ENCODE measurements around the gene UROC1.

Gene UROC1

DNA sequence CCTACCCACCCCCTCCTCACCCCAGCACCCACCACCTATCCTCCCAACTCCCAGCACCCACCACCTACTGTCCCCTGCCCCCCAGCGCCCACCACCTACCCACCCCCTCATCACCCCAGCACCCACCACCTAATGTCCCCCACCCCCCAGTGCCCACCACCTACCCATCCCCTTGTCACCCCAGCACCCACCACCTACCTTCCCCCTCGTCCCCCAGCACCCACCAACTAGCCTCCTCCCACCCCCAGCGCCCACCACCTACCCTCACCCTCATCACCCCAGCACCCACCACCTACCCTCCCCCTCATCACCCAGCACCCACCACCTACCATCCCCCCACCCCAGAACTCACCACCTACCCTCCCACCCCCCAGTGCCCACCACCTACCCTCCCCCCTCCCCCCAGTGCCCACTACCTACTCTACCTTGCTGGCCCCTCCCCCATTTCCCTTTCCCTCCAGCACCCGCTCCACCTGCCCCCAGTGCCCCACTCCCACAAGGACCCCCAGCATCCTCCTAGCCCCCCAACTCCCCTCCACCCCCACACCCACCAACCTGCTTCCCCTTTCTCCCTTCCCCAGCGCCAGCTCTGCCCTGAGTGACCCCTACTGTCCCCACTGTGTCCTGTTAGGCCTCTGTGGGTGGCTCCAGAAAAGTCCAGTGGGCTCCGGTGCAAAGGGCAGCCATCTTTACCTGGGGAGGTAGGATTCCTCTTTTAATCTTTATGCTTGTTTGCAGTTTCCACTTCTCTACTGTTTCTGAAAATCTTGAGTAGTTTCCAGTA lies 1.2 kb downstream of the UROC1 start:
- no peak for DNase-seq

DNA sequence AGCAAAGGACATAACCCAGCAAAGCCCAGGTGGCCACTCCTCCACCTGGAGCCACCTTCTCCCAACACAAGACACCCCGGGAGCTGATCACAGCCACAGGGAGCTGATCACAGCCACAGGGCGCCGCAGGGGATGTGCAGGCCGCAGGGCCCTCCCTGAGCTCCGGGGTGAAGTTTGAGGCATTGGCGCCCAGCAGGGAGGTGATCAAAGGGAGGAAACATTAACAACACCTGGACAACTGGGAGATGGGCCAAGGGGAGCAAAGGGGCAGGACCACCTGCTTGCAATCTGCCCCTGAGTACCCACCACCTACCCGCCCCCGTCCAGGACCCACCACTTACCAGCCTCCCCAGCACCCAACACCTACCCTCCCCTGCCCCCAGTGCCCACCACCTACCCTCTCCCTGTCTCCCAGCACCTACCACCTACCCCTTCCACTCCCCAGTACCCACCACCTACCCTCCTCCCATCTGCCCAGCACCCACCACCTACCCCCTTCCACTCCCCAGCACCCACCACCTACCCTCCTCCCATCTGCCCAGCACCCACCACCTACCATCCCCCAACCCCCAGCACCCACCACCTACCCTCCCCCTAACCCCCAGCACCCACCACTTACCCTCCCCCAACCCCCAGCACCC lies 2.4 kb downstream of the UROC1 start:
- no peak for DNase-seq

DNA sequence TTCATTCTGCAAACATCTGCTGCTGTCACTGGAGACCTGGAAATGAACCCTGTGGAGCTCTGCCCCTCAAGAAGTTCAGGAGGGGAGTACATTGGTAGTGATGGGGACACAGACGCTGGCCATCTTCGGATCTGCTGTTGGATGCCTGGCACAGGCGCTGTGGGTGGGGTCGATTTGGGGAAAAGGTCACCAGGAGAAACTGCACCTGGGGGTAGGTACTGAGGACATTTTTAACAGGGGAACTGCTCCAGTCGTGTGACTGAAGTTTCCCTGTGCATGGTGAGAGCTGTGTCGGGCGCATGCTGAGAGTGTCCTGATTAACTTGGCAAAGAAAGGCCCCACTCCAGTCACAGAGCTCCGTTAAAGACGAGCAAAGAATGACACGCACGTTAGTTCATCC lies 3.4 kb downstream of the UROC1 start:
- no peak for DNase-seq

DNA sequence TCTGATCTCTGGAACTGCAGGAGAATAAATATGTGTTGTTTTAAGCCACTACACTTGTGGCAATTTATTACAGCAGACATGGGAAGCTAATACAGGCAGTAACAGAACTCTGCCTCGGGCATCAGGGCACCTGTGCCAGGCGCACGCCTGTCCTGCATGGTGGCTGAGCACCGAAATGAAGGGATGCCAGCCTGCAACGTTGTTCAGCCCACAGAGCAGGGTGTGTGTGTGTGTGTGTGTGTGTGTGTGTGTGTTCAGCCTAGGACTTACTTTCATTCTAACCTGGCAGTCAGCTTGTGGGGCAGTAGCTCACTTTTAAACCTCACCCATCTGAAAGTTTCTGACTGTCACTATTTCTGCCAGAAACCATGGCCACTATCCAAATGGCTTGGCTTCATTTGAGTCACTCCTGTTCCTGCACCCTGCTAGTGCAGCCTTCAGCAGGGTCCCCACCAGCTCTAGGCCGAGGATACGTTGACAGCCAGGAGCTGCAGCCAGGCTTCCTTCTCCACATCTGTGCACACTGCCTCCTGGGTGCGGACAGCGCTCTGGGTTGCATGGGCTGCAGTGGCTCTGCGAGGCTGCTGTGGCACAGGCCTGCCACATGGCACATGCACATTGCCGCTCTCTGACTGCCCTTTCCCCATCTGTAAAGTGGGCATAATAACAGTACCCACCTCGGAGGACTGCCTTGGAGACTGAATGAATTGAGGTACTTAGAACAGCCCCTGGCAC lies 4.5 kb downstream of the UROC1 start:
- no peak for DNase-seq

DNA sequence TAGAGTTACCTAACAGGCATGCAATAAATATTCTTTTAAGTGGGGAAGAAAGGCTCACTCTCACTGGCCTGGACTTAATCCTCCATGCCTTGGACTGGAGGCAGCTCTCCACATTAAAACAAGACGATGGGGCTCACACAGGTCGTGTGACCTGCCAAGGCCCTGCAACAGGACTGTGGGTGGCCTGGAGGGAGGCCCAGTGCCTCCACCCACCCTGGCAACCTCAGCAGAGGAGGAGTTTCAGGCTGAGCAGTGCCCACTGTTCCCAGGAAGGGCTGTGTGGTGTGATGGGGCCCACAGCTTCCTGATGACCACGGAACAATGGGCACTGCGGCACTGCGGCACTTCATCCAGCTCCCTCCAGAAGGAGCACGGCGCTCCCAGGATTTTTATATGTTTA lies 5.5 kb downstream of the UROC1 start:
- no peak for DNase-seq

DNA sequence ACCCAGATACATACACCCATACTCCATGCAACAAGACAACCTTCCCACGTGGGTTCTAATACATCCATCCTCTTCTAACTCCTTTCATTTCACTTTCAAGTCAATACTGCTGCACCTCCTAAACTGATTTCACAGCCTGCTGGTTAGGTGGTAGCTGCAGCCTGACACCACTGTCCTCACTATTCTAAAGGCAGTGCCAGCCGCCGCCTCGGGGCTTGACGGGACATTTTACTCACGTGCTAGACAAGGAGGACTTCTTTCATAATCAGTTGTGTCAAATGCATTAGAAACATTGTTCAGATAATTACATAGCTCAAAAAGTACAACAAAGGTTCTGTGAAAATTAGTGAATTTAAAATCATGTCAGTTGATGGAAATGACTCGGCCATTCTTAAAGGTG lies 6.3 kb downstream of the UROC1 start:
- DNase-seq, result no peak

DNA sequence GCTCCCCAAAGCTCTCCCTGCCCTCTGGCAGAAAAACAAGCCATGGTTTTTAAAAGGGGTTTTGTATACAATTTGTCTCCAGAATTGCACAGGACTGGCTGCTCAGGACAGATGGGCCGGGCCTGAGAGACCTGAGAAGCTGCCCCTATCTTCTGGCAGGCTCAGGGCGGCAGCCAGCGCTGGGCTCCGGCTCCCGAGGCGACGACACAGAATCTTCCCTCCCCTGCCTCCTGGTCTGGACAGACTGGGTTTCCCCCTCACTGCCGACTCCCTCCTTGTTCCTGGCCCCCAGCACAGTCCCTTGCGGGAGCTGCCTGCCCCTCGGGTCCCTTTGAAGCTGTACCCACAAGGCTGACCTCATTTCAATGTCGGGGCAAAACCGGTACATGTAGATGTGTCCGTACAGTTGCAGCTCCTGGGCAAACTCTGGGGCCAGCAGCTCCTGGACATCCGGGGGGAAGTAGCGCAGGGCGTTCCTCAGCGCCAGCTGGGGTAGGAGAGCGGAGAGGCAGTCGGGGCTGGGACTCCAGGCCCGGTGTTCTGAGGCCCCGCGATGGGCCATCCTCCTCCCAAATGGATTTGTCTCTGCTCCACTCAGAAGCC lies 7.2 kb downstream of the UROC1 start:
- DNase-seq, result no peak

DNA sequence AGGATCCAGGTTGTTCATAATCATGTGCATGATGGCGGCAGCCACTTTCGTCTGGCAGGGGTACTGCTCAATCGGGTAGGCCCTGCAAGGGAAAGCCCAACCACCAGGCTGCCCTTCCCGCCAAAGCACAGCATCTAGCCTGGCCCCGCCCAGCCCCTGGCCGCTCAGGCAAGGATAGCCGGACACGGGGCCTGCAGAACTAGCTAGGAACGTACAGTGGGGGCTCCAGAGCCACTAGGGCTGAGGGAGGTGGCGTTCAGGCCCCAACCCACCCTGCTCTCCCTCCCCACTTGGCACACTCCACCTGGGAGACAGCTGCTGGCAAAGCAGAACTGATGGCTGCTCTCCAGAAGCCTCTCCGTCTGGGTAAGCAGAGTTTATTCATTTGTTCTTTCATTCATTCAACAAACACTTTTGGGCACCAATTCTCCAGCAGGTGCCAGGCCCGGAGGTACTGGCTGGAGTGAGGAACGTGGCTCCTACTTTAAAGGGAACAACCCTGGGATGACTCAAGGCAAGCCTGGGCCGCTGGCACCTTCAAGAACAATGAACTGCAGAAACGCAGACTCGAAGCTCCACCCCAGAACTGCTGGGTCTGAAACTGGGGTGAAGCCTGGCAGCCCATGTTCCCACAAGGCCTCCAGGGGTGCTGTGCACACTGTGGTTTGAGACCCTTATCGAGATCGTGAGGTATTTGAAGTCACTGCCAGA lies 7.8 kb downstream of the UROC1 start:
- DNase-seq, result no peak

DNA sequence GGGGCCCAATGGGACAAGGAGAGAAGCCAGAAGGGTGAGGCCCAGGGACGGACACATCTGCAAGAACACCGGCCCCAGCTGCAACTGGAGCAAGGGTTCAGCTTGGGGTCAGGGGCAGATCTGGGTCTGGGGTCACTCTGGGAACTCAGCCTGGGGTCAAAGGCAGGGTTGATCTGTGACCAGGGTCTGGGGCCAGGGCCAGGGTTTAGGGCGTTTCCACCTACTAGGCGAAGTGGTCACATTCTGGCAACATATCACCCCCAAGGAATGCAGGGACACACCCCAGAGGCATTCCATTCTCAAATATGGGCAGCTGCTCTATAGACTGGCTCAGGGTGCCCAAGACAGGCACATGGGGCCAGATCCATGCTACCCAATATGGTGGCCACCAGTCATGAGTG lies 9.0 kb downstream of the UROC1 start:
- DNase-seq, result no peak

DNA sequence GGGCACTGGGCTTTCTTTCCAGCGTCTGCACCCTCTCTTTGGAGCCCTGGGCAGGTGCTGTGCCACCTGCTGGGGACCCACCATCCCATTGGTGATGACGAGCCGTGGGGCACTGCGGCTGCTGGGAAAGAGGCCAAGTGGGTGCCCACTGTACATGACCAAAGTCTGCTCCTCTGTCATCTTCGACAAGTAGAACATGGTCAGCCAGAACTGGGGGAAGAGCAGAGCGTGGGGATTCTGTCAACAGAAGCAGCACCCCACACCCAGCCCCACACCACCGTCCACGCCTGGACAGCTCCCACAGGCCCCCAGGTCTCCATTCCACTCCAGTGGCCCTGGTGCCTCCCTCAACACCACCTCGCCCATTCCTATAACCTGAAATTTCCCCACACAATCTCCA lies 9.7 kb downstream of the UROC1 start:
- no peak for DNase-seq

DNA sequence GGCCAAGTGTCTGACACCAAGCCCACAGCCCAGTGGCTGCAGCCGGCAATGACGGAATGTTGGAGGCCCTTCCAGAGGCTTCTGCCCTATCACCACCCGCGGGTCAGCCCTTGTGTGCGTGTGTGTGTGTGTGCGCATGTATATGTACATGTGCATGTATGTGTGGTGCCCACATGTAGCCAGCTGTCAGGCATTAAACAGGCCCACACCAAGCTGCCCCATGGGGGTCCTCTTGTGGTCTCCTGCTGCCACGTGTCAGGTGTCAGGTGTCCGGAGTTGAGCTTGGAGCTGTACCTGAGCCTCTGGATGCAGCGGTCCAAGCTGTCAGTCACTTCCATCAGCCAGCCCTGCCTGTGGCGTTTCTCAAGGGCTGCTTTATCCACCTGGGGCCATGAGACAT lies 13.9 kb downstream of the UROC1 start:
- DNase-seq, result no peak

DNA sequence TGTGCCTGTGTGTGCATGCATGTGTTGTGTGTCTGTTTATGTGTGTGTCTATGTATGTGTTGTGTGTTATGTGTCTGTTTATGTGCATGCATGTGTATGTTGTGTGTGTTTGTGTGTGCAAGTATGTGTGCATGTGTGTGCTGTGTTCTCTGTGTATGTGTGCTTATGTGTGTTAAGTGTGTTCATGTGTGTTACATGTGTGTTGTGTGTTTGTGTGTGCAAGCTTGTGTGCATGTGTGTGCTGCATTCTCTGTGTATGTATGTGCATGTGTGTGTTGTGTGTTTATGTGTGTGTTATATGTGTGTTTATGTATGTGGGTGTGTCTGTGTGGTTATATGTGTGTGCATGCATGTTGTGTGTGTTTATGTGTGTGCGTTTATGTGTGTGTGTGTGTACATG lies 14.9 kb downstream of the UROC1 start:
- DNase-seq, result no peak

DNA sequence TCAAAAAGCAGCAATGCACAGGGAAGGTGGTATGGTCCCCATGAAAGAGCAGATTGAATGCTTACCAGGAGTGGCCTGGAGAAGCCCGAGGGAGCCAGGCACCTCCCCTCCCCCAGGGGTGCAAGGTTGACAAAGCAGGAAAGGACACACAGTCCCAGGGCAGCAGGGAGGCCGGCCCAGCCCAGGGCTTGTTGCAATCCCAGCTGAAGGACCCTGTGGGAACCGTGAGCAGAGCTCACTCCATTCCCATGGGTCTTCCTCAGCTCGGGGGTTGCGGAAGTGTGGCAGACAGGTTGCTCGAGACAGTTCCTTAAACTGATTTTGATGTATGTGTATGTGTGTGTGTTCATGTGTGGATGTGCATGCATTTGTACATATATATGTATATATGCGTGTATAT lies 15.8 kb downstream of the UROC1 start:
- DNase-seq, result no peak

DNA sequence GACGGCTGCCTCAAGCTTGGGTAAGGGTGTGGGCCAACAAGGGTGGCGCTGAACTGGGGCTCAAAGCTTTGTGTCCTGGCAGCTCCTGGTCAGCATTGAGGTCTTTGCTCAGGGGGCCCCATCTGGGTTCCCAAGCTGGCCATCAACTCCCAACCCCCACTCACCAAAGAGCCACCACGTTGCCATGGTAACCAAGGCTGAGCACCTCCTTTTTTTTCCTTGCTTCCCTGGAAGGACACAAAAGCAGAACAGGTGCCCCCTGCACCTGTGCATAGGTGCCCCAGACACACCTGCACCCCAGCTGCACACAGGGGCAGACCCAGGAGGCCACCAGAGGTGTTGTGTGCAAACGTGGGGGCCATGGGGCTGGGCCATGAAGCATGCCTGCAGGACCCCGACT lies 16.5 kb downstream of the UROC1 start:
- no peak for DNase-seq

DNA sequence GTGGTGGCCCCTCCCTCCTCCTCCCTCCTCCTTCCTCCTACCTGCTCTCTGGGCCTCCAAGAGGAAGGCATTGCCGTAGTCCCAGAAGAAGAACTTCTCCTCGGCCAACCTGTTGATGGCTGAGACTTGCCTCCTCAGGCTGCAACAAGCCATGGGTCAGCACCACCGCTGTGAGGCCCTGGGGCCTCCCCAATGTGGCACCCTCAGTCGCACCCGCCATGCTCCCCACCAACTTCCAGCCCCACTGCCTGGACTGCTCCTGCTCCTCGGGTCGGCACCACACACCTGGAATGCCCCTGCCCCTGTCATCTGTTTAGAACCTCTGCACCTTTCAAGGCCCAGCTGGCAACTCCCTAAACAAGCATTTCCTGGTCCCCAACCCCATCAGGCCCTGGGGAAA lies 17.6 kb downstream of the UROC1 start:
- no peak for DNase-seq

DNA sequence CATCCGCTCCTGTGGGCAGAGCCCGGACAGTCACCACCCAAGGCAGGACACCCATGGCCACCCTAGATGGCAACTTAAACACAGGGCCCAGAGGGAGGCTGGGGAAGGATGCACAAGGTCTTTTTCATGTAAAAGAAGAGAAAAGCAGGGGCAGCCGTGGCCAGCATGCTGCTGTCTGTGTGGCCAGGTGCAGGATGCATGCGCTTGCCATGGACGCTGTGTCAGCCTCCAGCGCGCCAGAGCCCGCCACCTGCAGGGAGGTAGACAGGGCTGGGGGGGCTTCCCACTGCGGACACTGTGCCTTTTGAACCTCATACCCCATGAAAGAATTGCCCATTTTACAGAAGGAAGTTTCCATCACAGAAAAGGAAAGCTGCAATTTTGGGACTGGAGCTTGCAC lies 18.2 kb downstream of the UROC1 start:
- DNase-seq, result no peak

DNA sequence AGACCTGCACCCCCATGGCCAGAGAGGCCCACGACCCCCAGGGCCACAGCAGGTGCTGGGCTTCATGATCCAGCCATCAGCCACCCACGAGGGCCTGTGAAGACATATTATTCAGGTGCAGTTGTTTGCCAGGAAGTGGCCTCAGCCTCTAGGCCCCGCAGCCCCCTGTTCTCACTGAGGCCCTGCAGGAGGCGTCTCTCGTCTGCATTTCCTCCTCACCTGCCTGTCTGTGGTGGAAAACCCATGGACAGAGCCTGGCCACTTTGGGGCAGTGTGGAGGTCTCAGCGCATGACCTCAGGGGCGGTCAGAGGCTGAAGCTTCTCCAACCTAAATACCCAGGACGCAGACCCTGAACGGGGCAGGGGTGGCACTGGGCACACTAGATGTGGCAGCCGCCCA lies 18.6 kb downstream of the UROC1 start:
- DNase-seq, result no peak

DNA sequence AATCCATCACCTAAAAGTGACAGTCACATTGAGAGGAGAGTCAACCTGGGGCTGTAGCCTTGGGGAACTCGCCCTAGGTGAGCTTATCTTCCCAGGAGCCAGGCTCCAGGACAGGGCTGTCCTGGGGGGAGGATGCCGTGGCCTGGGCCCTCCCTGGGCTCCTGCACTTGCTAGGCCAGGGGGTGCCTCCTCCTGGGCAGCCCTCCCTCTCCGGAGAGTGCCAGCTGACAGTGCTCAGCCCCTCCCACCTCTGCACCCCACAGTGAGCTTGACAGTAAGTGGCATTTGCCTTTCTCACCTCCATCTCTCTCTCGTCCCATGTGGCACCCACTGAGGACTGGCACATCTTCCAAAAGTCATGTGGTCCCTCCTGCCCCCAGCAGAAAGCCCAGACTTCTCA lies 19.1 kb downstream of the UROC1 start:
- no peak for DNase-seq

DNA sequence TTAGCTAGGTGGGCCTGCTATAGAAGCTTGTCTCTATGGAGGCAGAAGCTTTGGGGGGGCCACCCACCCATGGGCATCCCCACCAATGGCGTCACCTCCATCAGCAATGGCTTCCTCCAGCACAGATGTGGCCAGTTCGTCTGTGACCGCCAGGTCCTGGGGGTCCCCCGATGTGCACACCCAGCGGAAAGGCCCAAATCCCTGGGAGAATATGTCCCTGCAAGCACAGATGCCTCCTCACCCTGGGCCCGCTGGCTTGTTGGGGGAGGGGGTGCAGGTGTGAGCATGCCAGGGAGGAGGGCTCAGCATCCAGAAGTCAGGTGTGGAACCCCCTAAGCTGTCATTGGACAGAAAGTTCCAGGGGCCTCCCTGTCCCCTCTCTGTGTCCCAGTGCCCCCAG lies 19.6 kb downstream of the UROC1 start:
- DNase-seq, result no peak

DNA sequence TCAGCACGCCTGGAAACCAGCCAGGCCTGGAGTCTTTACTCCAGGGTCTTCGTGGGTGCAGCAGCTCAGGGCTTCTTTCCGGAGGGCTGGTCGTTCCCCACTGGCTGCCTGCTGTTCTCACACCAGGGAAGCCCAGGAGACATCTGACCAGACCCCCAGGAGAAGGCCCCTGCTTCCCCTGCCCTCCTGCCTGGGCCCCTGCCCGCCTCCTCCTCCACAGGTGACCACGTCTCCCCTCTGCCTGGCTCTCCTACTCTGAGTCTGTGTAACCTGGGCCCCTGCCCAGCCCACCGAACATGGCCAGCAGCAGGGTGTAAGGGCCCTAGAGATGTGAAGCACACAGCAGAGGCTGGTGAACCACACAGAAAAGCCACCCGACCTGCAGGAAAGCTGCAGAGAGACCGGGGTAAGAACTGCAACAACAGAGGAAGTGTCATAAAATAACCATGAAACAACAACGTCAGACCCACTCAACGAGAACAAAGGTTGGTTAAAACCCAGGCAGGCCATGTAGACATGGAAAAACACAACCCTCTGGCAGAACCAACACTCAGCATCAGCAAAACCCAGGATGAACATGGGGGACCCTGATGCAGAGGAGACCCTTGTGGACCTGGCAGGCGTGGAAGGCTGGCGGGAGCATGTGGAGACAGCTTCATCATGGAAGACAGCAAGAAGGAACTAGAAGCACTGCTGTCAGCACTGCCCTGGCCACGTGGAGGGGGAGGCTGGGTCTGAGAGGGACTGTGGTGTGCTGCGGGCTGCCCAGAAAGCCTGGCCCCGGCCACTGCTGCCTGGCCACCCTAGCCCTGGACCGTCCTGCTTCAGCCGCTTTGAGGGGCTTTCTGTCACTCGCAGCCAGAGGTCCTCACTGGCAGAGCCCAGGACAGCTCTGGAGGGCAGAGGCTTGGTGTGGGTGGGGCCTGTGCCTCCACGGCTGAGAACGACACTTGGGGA lies 20.4 kb downstream of the UROC1 start:
- no peak for DNase-seq

DNA sequence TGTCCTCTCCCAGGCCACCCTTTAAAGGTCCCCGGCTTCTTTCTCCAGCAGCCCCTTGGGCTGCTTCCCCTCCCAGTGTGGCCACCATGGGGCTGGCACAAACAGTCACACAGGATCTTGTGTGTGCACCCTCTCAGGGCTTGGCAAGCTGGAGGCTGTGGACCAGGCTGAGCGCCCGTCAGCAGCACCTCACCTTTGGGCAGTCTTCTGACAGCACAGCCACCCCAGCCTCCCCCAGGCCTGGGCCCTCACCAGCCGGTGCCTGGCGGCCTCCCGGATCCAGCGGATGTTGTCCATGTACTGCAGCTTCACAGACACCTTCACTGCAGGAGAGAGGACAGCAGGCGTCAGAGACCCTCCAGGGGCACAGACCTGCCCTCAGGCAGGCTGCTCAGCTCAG lies 21.8 kb downstream of the UROC1 start:
- no peak for DNase-seq

DNA sequence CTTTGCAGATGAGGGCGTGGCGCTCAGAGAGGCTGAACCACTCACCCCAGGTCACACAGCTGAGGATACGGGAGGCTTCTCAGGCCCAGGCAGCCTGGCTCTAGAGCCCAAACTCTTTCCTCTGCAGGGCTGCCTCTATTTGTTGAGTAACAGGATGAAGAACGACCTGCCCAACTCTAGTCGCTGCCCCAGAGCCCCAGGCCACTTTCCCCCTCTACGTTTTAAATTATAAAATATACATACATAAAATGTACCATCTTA lies 22.7 kb downstream of the UROC1 start:
- DNase-seq, result no peak
